Activated CD8-positive, alpha-beta T cell treated with anti-CD3 and anti-CD28 coated beads, Interleukin-2, amount 10 ng/mL, durations not matched to agents 7 days and 5 days (primary cell): ENCODE data around the gene RSU1. TPM values are rescaled to one million over a fixed set of nuclear protein-coding genes. Genes with fewer than 3 reads are reported as not detected.

Source experiments
- ATAC-seq: fragments of 150-1000 bp; cut with Tn5 transposase; one replicate; pipeline ENCODE4 v1.10.0; 2021; ENCODE audit warnings: moderate library complexity
- CTCF ChIA-PET: fragments of 350-600 bp; sonication (Branson Sonifier 250); formaldehyde crosslinking; loops from one replicate; lab custom pipeline; 2021; ENCODE audit warnings: antibody characterized with exemption; lab: Charles Lee
- POLR2A ChIA-PET: fragments of 350-600 bp; sonication (Branson Sonifier 250); formaldehyde crosslinking; loops from one replicate; lab custom pipeline; 2021; ENCODE audit warnings: antibody characterized with exemption; lab: Charles Lee
- DNase-seq: peaks from one replicate; pipeline ENCODE4 v3.0.0-alpha.2; 2020
- H3K27ac Mint-ChIP-seq: one replicate; pipeline ENCODE4 v1.8.0; 2021; ENCODE audit warnings: mild to moderate bottlenecking, mixed read lengths
- H3K27me3 Mint-ChIP-seq: one replicate; pipeline ENCODE4 v1.8.0; 2021; ENCODE audit warnings: low read depth, mixed read lengths
- H3K36me3 Mint-ChIP-seq: one replicate; pipeline ENCODE4 v1.8.0; 2021; ENCODE audit warnings: low read depth, mixed read lengths
- H3K4me1 Mint-ChIP-seq: one replicate; pipeline ENCODE4 v1.8.0; 2021; ENCODE audit warnings: low read depth, mixed read lengths
- H3K4me3 Mint-ChIP-seq: one replicate; pipeline ENCODE4 v1.8.0; 2021; ENCODE audit warnings: mild to moderate bottlenecking, mixed read lengths
- H3K9me3 Mint-ChIP-seq: one replicate; pipeline ENCODE4 v1.8.0; 2022; ENCODE audit warnings: mixed read lengths; ENCODE audit not compliant: insufficient read depth
- total RNA-seq, 2 experiments: library from RNA; stranded (reverse); gene quantifications; one replicate each; pipeline ENCODE4 v1.2.3, GENCODE V29; 2021

Gene RSU1
- total RNA-seq, 2 experiments from 2014 or later, result 71.9 to 74.1 TPM

GRCh38 chr10:16612115-16612980 is 204.9 kb downstream of the RSU1 start:
- H3K36me3 Mint-ChIP-seq, result peaks cover 2% of the 10 kb centered on the region
- H3K4me3 Mint-ChIP-seq, result no peak overlapping the region
- H3K27ac Mint-ChIP-seq, result no peak overlapping the region
- H3K9me3 Mint-ChIP-seq, result peaks cover 17% of the 10 kb centered on the region
- ATAC-seq (no peak), DNase-seq (peak; percentile 52)
- no peaks in the 10 kb centered on the region for H3K4me1 Mint-ChIP-seq
- CTCF ChIA-PET, result no interaction called here
- POLR2A ChIA-PET, result no interaction called here
- H3K27me3 Mint-ChIP-seq, result no peaks in the 10 kb centered on the region

DNA sequence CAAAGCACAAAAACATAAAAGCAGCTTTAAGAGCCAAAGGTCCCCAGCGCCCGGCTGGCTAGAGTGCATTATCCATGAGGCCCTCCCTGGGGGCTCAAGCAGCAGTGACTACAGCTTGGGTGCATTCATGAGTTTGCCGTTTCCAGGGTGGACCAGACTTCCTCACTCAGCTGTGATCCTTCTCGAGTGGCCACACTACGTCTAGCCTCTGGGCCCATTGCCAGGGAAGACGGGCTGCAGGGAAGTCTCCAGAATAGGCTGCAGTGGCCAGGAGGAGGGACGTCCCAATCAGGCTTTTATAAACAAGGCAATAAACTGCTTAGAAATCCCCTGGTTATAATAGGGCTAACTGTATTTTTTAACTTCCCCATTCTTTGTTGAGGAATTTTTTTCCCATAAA is 206.2 kb downstream of the RSU1 start:
- POLR2A ChIA-PET, result no interaction called here
- DNase-seq (no peak), ATAC-seq (no peak)
- Mint-ChIP-seq H3K9me3 (peaks cover 14% of the 10 kb centered on the region), H3K36me3 (no peaks in the 10 kb centered on the region), H3K27me3 (no peaks in the 10 kb centered on the region), H3K4me1 (no peaks in the 10 kb centered on the region), H3K4me3 (no peak overlapping the region), H3K27ac (no peak overlapping the region)
- CTCF ChIA-PET, result no interaction called here

DNA sequence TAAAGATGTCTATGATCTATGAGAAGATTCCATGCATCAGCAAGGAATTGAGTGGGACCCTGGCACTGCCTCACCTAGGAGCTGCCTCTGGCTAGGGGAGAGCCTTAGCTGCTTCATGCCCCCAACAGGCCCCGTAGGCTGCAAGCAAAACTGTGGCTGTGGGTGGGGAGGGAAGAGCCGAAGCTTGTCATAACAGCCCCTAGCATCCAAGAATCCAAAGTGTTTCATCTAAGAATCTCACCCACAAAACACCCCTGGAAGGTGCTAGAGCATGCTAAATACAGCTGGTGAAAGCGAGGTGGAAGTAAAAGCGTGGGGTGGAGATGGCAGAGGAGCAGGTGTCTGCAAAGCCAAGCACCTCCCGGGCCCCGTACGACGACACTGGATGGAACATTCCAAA is 208.0 kb downstream of the RSU1 start:
- H3K27me3 Mint-ChIP-seq, result no peaks in the 10 kb centered on the region
- H3K4me3 Mint-ChIP-seq, result no peak overlapping the region
- no peaks in the 10 kb centered on the region for H3K36me3 Mint-ChIP-seq
- ATAC-seq, result no peak
- H3K4me1 Mint-ChIP-seq, result no peaks in the 10 kb centered on the region
- no peaks in the 10 kb centered on the region for H3K9me3 Mint-ChIP-seq
- ChIA-PET POLR2A (no interaction called here), CTCF (no interaction called here)
- no peak for DNase-seq
- no peak overlapping the region for H3K27ac Mint-ChIP-seq

GRCh38 chr10:16606923-16607322 is 210.3 kb downstream of the RSU1 start:
- Mint-ChIP-seq H3K9me3 (no peaks in the 10 kb centered on the region), H3K36me3 (no peaks in the 10 kb centered on the region), H3K4me3 (no peak overlapping the region), H3K27ac (no peak overlapping the region), H3K27me3 (no peaks in the 10 kb centered on the region), H3K4me1 (no peaks in the 10 kb centered on the region)
- ATAC-seq (no peak), DNase-seq (no peak)
- ChIA-PET CTCF (no interaction called here), POLR2A (no interaction called here)

DNA sequence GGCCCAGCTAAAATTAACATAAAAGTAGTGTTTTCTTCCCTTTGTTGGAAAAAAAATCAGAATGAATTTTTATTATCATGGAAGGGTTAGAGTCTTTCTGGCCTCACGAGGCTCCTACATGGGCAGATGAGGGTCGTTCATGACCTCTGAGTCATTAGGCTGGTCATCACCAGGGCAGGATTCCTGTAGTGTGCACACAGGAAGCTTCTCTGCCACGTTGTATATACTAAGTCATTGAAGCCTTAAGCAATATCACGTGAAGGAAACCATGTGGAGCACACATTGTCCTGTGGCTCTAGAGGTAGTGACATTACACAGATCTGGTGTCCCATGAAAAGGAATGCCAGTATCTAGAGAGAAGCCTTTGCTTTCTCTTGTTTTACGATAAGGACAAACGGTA is 210.8 kb downstream of the RSU1 start:
- H3K4me1 Mint-ChIP-seq, result no peaks in the 10 kb centered on the region
- H3K4me3 Mint-ChIP-seq, result no peak overlapping the region
- H3K36me3 Mint-ChIP-seq, result no peaks in the 10 kb centered on the region
- H3K27me3 Mint-ChIP-seq, result no peaks in the 10 kb centered on the region
- no peak overlapping the region for H3K27ac Mint-ChIP-seq
- DNase-seq, result no peak
- H3K9me3 Mint-ChIP-seq, result no peaks in the 10 kb centered on the region
- no peak for ATAC-seq
- POLR2A ChIA-PET, result no interaction called here
- CTCF ChIA-PET, result no interaction called here

- POLR2A ChIA-PET, result no interaction called here
- H3K4me1 Mint-ChIP-seq, result no peaks in the 10 kb centered on the region
Measured at GRCh38 chr10:16603308-16603707, 213.9 kb downstream of the RSU1 start.

GRCh38 chr10:16602104-16602775 is 215.0 kb downstream of the RSU1 start:
- POLR2A ChIA-PET, result no interaction called here
- CTCF ChIA-PET, result no interaction called here
- Mint-ChIP-seq H3K36me3 (no peaks in the 10 kb centered on the region), H3K27me3 (no peaks in the 10 kb centered on the region), H3K4me1 (no peaks in the 10 kb centered on the region), H3K4me3 (no peak overlapping the region), H3K9me3 (no peaks in the 10 kb centered on the region), H3K27ac (no peak overlapping the region)
- DNase-seq (no peak), ATAC-seq (no peak)

More at GRCh38 chr10:16603308-16603707, 213.9 kb downstream of the RSU1 start:
- Mint-ChIP-seq H3K27me3 (no peaks in the 10 kb centered on the region), H3K9me3 (no peaks in the 10 kb centered on the region), H3K36me3 (no peaks in the 10 kb centered on the region), H3K4me3 (no peak overlapping the region), H3K27ac (no peak overlapping the region)
- ATAC-seq (no peak), DNase-seq (no peak)
- CTCF ChIA-PET, result no interaction called here

- CTCF ChIA-PET, result no interaction called here
- H3K27me3 Mint-ChIP-seq, result no peaks in the 10 kb centered on the region
Measured at GRCh38 chr10:16599662-16600061, 217.6 kb downstream of the RSU1 start.

GRCh38 chr10:16597656-16598055 is 219.6 kb downstream of the RSU1 start:
- ATAC-seq, result no peak
- no peaks in the 10 kb centered on the region for H3K9me3 Mint-ChIP-seq
- H3K4me1 Mint-ChIP-seq, result no peaks in the 10 kb centered on the region
- no peak overlapping the region for H3K27ac Mint-ChIP-seq
- H3K27me3 Mint-ChIP-seq, result no peaks in the 10 kb centered on the region
- no peak for DNase-seq
- ChIA-PET POLR2A (no interaction called here), CTCF (no interaction called here)
- H3K4me3 Mint-ChIP-seq, result no peak overlapping the region
- H3K36me3 Mint-ChIP-seq, result peaks cover 12% of the 10 kb centered on the region

More at GRCh38 chr10:16599662-16600061, 217.6 kb downstream of the RSU1 start:
- H3K4me3 Mint-ChIP-seq, result no peak overlapping the region
- DNase-seq (no peak), ATAC-seq (no peak)
- no peaks in the 10 kb centered on the region for H3K4me1 Mint-ChIP-seq
- no peaks in the 10 kb centered on the region for H3K9me3 Mint-ChIP-seq
- H3K27ac Mint-ChIP-seq, result no peak overlapping the region
- H3K36me3 Mint-ChIP-seq, result no peaks in the 10 kb centered on the region
- POLR2A ChIA-PET, result no interaction called here

GRCh38 chr10:16592378-16592777 is 224.8 kb downstream of the RSU1 start:
- H3K4me3 Mint-ChIP-seq, result no peak overlapping the region
- H3K9me3 Mint-ChIP-seq, result no peaks in the 10 kb centered on the region
- POLR2A ChIA-PET, result no interaction called here
- H3K27ac Mint-ChIP-seq, result no peak overlapping the region
- DNase-seq (no peak), ATAC-seq (no peak)
- H3K27me3 Mint-ChIP-seq, result no peaks in the 10 kb centered on the region
- H3K36me3 Mint-ChIP-seq, result peaks cover 22% of the 10 kb centered on the region
- CTCF ChIA-PET, result no interaction called here
- H3K4me1 Mint-ChIP-seq, result no peaks in the 10 kb centered on the region

DNA sequence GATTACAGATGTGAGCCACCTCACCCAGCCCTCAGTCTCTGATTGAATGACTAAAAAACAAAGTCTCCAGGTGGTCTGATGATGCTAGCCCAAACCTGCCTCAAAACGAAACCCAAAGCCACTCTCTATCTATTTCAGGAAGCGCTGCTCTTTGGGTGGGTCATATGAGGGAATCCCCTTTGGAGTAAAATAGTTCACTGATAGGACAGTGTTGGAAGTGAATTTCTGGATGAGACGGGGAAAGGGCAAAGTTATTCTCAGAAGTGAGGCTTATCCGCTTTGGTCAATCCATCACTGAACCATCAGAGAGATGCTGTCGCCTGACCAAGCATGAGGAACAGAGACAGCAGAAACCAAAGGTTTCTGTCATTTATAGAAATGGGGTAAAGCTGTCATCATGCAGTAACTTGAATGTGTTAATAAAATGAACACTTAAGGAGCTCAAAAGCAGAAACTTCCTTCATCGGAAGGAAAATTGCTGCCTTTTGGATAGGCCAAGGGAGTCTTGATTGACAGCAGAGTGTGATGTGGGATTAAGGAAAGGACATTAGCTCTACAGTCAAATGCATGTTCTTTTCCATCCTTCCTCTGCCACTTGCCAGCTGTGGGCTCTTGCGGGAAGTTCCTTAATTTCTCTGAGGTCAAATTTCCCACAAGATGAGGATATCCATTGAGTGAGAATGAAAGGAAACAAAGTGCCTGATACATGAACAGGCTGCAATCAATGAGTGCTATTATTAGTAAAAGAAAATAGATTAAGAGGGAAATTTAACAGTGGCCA is 230.7 kb downstream of the RSU1 start:
- no peak for ATAC-seq
- no peak for DNase-seq
- no peak overlapping the region for H3K4me3 Mint-ChIP-seq
- POLR2A ChIA-PET, result no interaction called here
- H3K27ac Mint-ChIP-seq, result no peak overlapping the region
- H3K36me3 Mint-ChIP-seq, result peaks cover 1% of the 10 kb centered on the region
- CTCF ChIA-PET, result no interaction called here
- peaks cover 1% of the 10 kb centered on the region for H3K27me3 Mint-ChIP-seq
- no peaks in the 10 kb centered on the region for H3K4me1 Mint-ChIP-seq
- H3K9me3 Mint-ChIP-seq, result no peaks in the 10 kb centered on the region

DNA sequence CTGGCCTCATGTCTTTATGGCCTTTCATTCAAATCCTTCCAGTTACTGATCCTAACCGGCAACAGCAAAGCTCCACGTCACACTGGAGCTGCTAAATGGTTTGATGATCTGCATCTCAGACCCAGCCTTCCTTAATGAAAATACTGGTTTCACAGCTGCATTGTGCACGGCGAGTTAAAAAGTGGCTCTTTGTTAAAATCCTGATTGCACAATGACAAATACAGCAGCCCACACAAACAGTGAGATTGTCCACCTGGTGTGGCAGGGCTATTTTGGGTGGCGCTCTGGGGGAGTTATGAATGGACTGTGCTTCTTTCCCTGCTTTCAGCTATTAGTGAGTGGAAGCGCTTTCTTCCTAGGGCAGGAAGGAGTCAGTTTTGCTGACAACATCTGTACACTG is 232.1 kb downstream of the RSU1 start:
- Mint-ChIP-seq H3K4me1 (no peaks in the 10 kb centered on the region), H3K27me3 (peaks cover 6% of the 10 kb centered on the region), H3K9me3 (no peaks in the 10 kb centered on the region), H3K27ac (no peak overlapping the region), H3K4me3 (no peak overlapping the region), H3K36me3 (no peaks in the 10 kb centered on the region)
- POLR2A ChIA-PET, result no interaction called here
- CTCF ChIA-PET, result no interaction called here
- DNase-seq (no peak), ATAC-seq (no peak)
